GM21447 (cell line): ENCODE data around the gene KCNK6.
"Not testable (repeated sequence)": the region's sequence is repeated elsewhere in the genome, so short reads cannot be mapped to it uniquely, and the experiment has no call there.

Experiments
- ATAC-seq: cut with Tn5 transposase; IDR thresholded peaks from one replicate; pipeline ENCODE4 v1.9.1; 2021; ENCODE audit not compliant: unreplicated experiment

Gene KCNK6

GRCh38 chr19:38321646-38322196, 2.1 kb downstream of the KCNK6 start:
- ATAC-seq = no peak

DNA sequence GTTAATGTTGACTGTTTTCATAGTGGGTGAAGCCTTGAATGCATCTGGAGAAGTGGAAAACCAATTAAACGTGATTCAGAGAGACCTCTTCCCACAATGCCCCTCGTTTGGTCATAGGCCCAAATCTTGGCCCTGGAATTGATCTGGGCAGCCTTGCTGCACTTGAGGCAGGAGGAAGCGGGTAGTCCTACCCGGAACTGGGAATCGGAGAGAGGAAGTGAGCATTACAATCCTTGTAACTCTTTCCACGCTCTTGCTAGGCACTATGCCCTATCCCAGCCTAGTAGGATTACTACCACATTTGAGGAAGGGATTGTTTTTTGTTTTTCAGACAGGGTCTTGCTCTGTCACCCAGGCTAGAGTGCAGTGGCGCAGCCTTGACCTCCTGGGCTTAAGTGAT, 3.6 kb downstream of the KCNK6 start:
- ATAC-seq = no peak

- no peak for ATAC-seq
These were observed 4.8 kb downstream of the KCNK6 start for GRCh38 chr19:38324431-38324830.

- ATAC-seq = no peak
These were observed 6.9 kb downstream of the KCNK6 start for GRCh38 chr19:38326591-38326990.

DNA sequence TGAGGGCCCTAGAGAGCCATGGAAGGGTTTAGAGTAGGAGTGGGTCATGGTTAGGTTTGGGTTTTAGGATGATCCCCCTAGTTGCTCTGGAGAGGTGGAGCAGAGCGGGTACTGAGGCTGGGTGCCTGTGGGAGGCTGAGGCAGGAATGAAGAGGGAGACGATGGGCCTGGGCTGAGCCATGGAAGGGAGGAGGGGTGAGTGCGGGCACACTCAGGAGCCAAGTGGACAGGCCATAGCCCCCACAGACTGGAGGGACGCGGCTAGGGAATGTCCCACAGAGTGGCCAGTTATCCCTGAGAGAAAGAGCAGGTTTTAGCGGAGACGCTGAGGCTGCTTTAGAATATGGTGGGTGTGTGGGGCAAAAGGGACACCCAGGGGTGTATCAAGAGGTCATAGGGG, 10.0 kb downstream of the KCNK6 start:
- no peak for ATAC-seq

DNA sequence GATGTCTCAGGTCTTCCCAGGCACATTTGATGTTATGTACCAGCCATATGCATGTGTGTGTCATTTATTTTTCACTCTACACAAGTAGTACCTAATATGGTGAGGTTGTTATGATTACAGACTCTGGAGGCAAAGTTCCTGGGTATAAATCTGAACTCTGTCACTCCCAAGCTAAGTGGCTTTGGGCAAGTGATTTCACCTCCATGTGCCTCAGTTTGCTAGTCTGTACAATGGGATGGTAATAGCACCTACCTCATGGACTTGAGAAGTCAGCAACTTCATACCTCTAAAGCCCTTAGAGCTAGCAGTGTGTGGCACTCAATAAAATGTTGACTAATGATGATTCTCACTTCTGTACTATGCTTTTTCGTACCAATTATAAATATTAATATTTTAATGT, 12.1 kb downstream of the KCNK6 start:
- no peak for ATAC-seq

GRCh38 chr19:38333245-38333644, 13.6 kb downstream of the KCNK6 start:
- ATAC-seq = no peak

- ATAC-seq = peak; percentile 66
These were observed 16.4 kb downstream of the KCNK6 start for GRCh38 chr19:38335949-38336637.

- ATAC-seq = peak; percentile 48
These were observed 17.2 kb downstream of the KCNK6 start for GRCh38 chr19:38336638-38337359.

- ATAC-seq = no peak
These were observed 17.7 kb downstream of the KCNK6 start for GRCh38 chr19:38337360-38337653.

DNA sequence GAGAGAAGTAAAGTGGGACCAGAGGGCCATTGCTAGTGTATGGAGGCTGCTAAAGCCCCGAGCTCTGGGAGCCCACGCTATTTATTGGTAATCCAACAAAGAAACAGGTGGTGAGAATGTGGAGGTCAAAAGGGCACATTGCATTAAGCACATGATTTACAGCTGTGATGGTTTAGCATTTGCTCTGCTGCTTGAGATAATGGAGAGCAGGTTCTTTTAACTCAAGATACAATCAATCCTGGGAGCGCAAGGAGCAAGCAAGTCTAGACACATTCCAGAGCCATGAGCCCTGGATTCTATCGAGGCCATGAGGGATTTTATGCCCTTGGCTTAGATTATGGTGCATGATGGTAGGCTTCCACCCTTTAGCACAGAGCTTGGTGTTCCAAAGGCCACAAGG, 19.4 kb downstream of the KCNK6 start:
- not testable (repeated sequence) for ATAC-seq

- no peak for ATAC-seq
These were observed 21.3 kb downstream of the KCNK6 start for GRCh38 chr19:38340927-38341326.

DNA sequence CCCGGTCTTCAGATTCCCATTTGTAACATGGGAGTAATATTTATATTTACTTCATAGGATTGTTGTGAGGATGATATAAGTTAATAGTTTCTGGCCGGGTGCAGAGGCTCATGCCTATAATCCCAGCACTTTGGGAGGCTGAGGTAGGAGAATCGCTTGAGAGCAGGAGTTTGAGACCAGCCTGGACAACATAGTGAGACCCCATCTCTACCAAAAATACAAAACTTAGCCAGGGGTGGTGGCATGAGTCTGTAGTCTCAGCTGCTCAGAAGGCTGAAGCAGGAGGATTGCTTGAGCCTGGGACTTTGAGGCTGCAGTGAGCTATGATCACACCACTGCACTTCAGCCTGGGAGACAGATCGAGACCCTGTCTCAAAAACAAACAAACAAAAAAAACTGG, 27.2 kb downstream of the KCNK6 start:
- ATAC-seq = no peak

DNA sequence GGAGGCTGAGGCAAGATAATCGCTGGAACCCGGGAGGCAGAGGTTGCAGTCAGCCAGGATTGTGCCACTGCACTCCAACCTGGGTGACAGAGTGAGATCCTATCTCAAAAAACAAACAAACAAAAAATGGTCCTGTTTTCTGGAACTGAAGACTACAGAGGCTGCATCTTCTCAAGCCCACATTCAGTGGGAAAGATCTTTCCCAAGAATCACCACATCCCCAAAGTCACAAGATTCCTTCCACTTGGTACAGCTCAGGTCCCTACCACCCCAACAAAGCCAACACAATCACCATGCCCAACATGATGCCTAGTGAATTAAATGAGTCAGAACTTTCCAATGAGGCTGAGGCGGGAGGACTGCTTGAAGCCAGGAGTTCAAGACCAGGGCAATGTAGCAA, 31.2 kb downstream of the KCNK6 start:
- ATAC-seq = no peak

GRCh38 chr19:38351865-38352395, 32.3 kb downstream of the KCNK6 start:
- no peak for ATAC-seq

DNA sequence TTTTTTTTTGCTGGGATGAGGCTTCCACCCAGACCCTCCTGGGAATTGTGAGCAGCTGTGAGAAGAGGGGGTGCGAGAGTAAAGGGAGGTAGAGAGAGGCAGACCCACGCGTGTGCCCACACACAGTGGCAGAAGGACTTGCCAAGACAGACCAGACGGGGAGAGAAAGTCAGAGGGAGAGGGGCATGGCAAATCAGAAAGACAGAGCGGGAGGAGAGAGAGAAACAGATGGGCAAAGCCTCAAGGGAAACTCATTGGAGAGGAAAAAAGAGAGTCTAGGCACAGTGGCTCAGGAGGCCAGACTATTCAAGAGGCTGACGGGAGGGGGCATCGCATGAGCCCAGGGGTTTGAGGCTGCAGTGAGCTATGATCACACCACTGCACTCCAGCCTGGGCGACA, 33.0 kb downstream of the KCNK6 start:
- ATAC-seq = no peak

DNA sequence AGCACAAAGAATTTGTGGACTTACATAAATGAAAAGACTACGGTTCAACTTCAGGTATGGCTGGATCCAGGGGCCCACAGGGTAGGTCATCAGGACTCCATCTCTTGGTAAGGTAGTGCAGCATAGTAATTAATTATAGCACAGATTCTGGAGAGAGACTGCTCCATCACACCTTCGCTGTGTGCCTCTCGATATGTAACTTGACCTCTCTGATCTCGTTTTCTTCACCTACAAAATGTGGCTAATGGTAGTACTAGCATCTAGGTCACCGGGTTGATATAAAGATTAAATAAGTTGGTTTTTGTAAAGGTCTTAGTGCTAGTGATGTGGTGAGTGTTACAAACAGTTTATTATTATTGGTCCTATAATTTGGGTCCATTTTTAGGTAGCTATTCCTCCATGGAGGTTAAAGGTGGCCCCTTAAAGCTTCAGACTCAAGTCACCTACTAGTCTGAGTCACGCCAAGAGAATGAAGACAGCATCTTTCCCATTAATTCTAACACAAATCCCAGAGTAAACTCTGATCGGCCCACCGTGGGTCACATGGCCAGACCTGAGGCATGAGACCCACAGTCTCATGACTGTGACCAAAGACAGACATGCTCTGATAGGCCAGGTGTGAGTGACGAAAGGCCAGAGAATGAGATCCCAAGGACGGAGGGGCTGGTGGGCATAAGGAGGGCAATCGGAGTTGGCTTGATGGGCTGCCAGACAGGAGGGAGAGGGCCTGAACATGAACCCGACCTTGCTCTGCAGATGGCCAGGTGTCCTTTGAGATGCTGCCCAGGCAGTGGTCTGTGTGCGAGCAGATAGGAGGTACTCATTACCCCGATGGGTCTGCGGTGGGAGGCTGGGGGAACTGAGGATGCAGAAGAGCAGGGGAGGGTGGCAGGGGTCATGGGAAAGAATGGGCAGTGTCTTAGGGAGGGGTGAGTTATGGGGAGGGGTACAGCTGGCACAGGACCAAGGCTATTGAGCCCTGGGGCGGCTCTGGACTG, 36.4 kb downstream of the KCNK6 start:
- ATAC-seq = no peak

GRCh38 chr19:38358071-38358470, 38.4 kb downstream of the KCNK6 start:
- no peak for ATAC-seq

GRCh38 chr19:38359242-38360021, 39.8 kb downstream of the KCNK6 start:
- ATAC-seq = no peak

- ATAC-seq = no peak
These were observed 40.7 kb downstream of the KCNK6 start for GRCh38 chr19:38360351-38360750.
